ENCODE results near the gene GRK5. TPM values are rescaled to one million over a fixed set of nuclear protein-coding genes. Genes with fewer than 3 reads are reported as not detected.

Gene GRK5
- total RNA-seq, 1 donor = 20.5 TPM

DNA sequence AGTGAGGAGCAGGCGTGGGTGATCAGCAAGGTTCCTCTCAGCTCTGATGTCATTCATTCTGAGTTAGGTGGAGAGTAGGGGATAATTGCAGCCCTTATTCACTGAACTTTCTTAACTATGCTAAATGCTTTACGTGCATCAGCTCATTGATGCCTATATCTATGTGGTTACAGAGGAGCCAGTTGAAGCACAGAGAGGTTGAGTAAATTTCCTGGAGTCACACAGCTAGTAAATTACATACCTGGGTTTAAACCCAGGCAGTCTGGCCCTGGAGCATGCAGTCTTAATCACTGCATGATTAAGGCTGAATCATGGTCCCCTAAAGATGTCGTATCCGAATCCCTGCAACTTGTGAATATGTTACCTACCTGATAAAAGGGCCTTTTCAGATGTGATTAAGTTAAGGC is 99.6 kb downstream of the GRK5 start:
- no peak for DNase-seq (ENCODE audit: low read depth)
- TF ChIP-seq, protein P1, sequence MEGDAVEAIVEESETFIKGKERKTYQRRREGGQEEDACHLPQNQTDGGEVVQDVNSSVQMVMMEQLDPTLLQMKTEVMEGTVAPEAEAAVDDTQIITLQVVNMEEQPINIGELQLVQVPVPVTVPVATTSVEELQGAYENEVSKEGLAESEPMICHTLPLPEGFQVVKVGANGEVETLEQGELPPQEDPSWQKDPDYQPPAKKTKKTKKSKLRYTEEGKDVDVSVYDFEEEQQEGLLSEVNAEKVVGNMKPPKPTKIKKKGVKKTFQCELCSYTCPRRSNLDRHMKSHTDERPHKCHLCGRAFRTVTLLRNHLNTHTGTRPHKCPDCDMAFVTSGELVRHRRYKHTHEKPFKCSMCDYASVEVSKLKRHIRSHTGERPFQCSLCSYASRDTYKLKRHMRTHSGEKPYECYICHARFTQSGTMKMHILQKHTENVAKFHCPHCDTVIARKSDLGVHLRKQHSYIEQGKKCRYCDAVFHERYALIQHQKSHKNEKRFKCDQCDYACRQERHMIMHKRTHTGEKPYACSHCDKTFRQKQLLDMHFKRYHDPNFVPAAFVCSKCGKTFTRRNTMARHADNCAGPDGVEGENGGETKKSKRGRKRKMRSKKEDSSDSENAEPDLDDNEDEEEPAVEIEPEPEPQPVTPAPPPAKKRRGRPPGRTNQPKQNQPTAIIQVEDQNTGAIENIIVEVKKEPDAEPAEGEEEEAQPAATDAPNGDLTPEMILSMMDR (IDR thresholded peaks at IDR 0.05; ENCODE audit: insufficient read depth, low read length) = no peak
- H3K4me3 ChIP-seq (ENCODE audit: low read depth, low read length) = no peak overlapping the region

DNA sequence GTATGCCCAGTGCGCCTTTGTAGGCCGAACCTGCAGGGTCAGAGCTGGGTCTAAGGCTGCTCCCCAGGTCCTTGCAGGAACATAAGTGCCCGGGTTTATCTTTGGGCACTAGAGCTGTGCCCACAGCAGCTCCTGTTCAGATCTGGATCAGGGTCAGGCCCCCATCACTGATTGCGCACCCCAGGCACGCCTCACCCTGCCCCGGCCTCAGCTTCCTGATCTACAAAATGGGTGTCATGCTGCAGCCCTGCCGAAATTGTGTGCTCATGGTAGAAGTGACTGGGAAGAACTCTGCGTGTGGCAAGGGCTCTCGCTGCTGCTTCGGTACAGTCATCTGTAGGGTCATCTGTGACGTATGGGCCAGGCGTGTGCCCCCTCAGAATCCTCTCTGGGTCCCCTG is 100.7 kb downstream of the GRK5 start:
- H3K4me3 ChIP-seq (ENCODE audit: low read depth, low read length) = no peak overlapping the region
- DNase-seq (ENCODE audit: low read depth) = no peak
- TF ChIP-seq, protein P1 (IDR thresholded peaks at IDR 0.05; ENCODE audit: insufficient read depth, low read length) = no peak

DNA sequence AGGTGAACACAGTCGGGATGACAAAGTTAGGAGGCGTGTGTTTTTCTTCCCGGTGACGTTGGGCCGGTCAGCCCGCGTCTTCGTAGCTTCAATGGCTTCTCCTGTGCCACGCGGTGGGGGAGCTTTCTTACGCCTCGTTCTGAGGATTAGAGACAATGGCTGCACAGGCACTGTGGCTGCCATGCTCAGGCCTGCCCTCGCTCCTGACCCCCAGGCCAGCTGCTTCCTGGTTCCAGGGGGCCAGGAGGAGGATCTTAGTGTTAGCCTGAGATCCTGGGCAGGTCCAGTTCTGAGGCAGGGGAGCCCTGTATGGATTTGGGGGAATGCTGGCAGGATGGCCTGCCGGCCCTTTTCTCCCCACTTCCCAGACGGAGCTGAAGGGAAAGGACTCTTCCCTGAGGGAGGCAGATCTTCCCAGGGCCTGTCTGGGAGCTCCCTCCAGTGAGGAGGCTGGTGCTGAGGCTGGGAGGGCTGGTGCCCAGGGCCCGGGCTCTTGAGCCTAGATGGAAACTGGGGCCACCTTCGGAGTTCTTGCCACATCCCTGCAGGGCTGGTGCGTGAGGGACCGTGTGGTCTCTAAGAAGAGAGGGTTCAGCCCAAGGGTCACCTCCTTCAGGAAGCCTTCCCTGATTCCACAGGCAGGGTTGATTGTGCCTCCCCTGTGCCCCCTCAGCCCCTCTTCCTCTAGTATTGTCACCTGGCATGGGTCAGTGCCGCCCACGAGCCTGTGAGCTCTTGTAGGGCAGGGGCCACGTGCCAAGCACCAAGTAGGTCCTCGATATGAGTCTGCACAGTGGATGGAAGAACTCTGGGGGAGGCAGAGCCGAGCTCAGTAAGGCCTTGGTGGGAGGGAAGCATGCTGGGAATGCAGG is 101.4 kb downstream of the GRK5 start:
- no peak overlapping the region for H3K4me3 ChIP-seq (ENCODE audit: low read depth, low read length)
- DNase-seq (ENCODE audit: low read depth) = no peak
- TF ChIP-seq, protein P1 (IDR thresholded peaks at IDR 0.05; ENCODE audit: insufficient read depth, low read length) = no peak

DNA sequence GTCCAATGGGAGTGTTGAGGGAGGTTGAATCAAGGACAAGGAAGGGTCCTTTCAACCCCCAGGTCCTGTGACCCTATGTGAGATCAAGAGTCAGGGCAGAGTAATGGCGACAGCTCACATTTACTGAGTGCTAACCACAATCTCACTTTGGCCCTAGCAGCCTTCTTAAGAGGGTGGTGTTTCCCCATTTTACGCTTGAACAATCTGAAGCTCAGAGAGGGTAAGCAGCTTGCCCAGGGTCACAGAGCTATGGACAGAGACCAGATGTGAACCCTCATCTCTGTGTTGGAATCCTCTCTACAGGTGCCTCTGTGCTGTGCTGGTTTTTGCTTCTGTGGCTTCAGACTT is 102.0 kb downstream of the GRK5 start:
- TF ChIP-seq, protein P1 (IDR thresholded peaks at IDR 0.05; ENCODE audit: insufficient read depth, low read length) = no peak
- no peak overlapping the region for H3K4me3 ChIP-seq (ENCODE audit: low read depth, low read length)
- DNase-seq (ENCODE audit: low read depth) = no peak

DNA sequence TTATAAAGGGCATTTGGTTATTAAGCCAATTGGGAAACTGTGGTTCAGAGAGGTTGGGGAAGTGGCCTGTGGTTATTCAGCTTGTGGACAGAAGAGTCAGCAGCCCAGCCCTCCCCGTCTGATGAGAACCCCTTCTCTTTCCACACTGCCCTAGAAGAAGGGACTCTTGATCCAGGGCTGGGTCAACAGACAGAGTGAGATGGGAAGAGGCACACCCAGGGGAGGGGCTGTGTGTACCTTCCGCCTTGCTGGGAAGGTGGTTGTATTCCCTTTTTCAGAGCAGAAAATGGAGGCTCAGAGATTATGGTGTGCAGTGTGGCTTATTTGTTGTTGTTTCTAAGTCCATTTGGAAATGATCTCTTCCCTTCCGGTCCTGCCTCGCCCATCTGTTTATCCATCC is 103.4 kb downstream of the GRK5 start:
- no peak for DNase-seq (ENCODE audit: low read depth)
- no peak overlapping the region for H3K4me3 ChIP-seq (ENCODE audit: low read depth, low read length)
- TF ChIP-seq, protein P1 (IDR thresholded peaks at IDR 0.05; ENCODE audit: insufficient read depth, low read length) = no peak

DNA sequence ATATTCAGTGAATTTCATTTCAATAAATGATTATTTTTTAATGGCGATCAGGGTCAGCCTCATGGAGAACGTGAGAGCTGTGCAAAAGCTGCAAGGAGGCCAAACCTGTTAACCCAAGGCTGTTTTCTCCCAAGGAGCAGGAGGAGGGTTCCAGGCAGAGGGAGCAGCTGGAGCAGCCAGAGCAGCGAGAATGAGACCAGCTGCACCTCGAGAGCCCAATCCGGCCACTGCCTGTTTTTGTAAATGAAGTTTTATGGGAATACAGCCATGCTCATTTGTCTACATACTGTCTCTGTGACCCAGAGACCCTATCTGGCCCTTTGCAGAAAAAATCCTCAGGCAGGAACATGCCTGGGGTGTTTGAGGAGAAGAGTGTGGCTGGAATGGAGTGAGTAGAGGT is 104.9 kb downstream of the GRK5 start:
- no peak overlapping the region for H3K4me3 ChIP-seq (ENCODE audit: low read depth, low read length)
- DNase-seq (ENCODE audit: low read depth) = no peak
- TF ChIP-seq, protein P1 (IDR thresholded peaks at IDR 0.05; ENCODE audit: insufficient read depth, low read length) = no peak

DNA sequence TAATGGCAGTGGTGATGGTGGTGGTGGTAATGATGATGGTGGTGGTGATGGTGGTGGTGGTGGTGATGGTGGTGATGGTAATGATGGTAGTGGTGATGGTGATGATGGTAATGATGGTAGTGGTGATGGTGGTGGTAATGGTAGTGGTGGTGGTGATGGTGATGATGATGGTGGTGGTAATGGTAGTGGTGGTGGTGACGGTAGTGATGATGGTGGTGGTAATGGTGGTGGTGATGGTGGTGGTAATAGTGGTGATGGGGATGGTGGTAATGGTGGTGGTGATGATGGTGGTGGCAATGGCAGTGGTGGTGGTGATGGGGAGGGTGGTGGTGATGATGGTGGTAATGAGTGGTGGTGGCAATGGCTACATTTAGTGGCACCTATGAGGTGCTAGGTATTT is 105.7 kb downstream of the GRK5 start:
- TF ChIP-seq, protein P1 (IDR thresholded peaks at IDR 0.05; ENCODE audit: insufficient read depth, low read length) = no peak
- H3K4me3 ChIP-seq (ENCODE audit: low read depth, low read length) = no peak overlapping the region
- no peak for DNase-seq (ENCODE audit: low read depth)

All from fibroblast of the aortic adventitia (primary cell).